Osteoblast (primary cell): ENCODE data around the gene DFFA. TPM values are rescaled to one million over a fixed set of nuclear protein-coding genes. Genes with fewer than 3 reads are reported as not detected.

Source experiments
- DNase-seq: peaks from one replicate; pipeline ENCODE4 v3.0.0; 2011; ENCODE audit warnings: low spot score, mixed read lengths; ENCODE audit not compliant: insufficient read length; ENCODE audit errors: missing footprints
- H2AFZ ChIP-seq: 2 replicates; pipeline ENCODE4 v1.6.0; 2011; ENCODE audit warnings: mild to moderate bottlenecking, low read length
- H3K27ac ChIP-seq: 2 replicates; pipeline ENCODE4 v1.5.1; 2011; ENCODE audit warnings: mild to moderate bottlenecking, low read depth, low read length, moderate library complexity
- H3K27me3 ChIP-seq: 2 replicates; pipeline ENCODE4 v1.6.0; 2012; ENCODE audit warnings: mild to moderate bottlenecking, control low read depth, inconsistent platforms, low read length, moderate library complexity; ENCODE audit not compliant: insufficient read depth
- H3K36me3 ChIP-seq: 2 replicates; pipeline ENCODE4 v1.5.1; 2011; ENCODE audit warnings: mild to moderate bottlenecking, low read length, control low read depth, moderate library complexity; ENCODE audit not compliant: insufficient read depth
- H3K4me1 ChIP-seq: 2 replicates; pipeline ENCODE4 v1.5.1; 2011; ENCODE audit warnings: mild to moderate bottlenecking, low read length, control low read depth, moderate library complexity; ENCODE audit not compliant: insufficient read depth
- H3K4me2 ChIP-seq: 2 replicates; pipeline ENCODE4 v1.6.0; 2011; ENCODE audit warnings: mild to moderate bottlenecking, low read length; ENCODE audit not compliant: insufficient read depth
- H3K4me3 ChIP-seq: fragments of 200-600 bp; sonication (generic); 3 replicates; pipeline ENCODE4 v1.5.1; 2012; ENCODE audit warnings: mild to moderate bottlenecking, low read length, inconsistent platforms; ENCODE audit not compliant: insufficient read depth
- H3K79me2 ChIP-seq: 2 replicates; pipeline ENCODE4 v1.6.0; 2012; ENCODE audit warnings: mild to moderate bottlenecking, low read length, control low read depth, inconsistent platforms; ENCODE audit not compliant: insufficient read depth
- H3K9me3 ChIP-seq: 2 replicates; pipeline ENCODE4 v1.5.1; 2011; ENCODE audit warnings: low read depth, low read length, control low read depth
- H4K20me1 ChIP-seq: 2 replicates; pipeline ENCODE4 v1.6.0; 2012; ENCODE audit warnings: mild to moderate bottlenecking, low read length, control low read depth; ENCODE audit not compliant: insufficient read depth
- total RNA-seq: library from RNA; depleted of rRNA; stranded (reverse); fragments of >200 nt; gene quantifications from 2 replicates; pipeline ENCODE4 v1.2.3, GENCODE V29; 2012
- TF ChIP-seq, protein P1 (sequence below): IDR thresholded peaks from 2 replicates; pipeline ENCODE4 v1.5.1; 2011; ENCODE audit warnings: mild to moderate bottlenecking, low read depth, low read length, moderate library complexity; ENCODE audit errors: extremely low read depth

The DFFA gene
- total RNA-seq, 1 donor = 27.9 TPM

DNA sequence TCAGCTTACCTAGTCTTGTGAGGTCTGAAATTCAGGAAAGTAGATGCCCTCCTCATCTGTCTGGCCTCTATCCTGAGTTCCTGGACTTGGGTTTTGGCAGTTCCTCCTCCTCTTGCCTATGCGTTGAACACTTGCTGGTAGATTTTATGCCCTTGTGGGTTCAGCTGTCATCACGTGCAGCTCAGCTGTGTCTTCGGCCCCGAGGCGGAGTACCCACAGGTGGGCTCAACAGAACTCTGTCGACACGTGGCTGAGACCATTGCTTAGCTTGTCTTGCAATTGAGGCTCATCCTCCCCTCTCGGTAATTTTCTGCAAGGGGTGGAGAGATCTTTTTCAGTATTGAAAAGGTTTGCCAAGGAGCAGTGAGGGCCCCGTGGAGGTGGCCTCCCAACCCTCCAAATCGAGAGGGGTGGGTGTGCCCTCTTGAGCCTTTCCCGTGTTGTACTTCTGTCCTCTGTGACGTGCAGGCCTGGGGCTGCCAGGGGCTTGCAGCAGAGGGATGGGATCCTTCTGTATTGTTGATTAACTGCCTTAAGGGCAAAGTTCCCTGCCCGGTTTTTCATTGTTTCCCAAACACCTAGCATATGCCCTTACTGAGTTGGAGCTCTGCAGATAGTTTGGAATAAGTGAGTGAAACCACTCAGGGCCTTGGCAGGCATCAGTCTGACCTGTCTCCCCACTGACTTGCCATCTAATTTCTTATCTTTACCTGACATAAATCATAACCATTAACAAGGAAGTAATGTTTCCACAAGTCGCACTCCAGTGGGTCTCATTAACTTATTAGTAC is 39.2 kb downstream of the DFFA start:
- H3K4me2 ChIP-seq = no peak overlapping the region
- no peak for DNase-seq
- peaks cover 21% of the 10 kb centered on the region for H3K79me2 ChIP-seq
- no peak overlapping the region for H2AFZ ChIP-seq
- H3K27ac ChIP-seq = no peak overlapping the region
- H3K36me3 ChIP-seq = no peaks in the 10 kb centered on the region
- H4K20me1 ChIP-seq = no peaks in the 10 kb centered on the region
- TF ChIP-seq, protein P1, sequence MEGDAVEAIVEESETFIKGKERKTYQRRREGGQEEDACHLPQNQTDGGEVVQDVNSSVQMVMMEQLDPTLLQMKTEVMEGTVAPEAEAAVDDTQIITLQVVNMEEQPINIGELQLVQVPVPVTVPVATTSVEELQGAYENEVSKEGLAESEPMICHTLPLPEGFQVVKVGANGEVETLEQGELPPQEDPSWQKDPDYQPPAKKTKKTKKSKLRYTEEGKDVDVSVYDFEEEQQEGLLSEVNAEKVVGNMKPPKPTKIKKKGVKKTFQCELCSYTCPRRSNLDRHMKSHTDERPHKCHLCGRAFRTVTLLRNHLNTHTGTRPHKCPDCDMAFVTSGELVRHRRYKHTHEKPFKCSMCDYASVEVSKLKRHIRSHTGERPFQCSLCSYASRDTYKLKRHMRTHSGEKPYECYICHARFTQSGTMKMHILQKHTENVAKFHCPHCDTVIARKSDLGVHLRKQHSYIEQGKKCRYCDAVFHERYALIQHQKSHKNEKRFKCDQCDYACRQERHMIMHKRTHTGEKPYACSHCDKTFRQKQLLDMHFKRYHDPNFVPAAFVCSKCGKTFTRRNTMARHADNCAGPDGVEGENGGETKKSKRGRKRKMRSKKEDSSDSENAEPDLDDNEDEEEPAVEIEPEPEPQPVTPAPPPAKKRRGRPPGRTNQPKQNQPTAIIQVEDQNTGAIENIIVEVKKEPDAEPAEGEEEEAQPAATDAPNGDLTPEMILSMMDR = no peak
- peaks cover 15% of the 10 kb centered on the region for H3K4me1 ChIP-seq
- no peak overlapping the region for H3K4me3 ChIP-seq
- H3K27me3 ChIP-seq = no peaks in the 10 kb centered on the region
- no peaks in the 10 kb centered on the region for H3K9me3 ChIP-seq

DNA sequence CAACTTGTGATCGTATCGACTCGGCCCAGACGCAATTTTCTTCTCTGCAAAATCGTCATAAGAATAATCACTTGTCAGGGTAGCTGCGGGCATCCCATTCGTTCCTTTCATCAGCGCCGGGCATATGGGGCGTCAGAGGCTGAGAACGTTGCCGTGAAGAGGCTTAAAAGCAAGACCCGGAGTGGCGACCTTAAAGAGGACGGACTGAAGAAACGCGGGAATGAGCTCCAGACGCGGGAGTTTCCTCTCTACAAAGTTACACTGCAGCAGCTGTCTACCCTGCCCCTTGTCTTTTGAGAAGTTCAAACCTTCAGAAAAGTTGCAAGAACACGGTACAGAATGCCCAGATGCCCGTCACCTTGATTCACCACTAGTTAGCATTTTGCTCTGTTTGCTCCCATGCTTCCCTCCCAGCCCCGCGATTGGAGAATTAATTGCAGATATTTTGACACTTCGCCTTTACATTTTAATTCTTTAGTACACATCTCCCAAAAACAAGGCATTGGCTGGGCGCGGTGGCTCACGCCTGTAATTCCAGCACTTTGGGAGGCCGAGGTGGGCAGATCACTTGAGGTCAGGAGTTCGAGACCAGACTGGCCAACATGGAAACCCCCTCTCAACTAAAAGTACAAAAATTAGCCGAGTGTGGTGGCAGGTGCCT is 41.1 kb downstream of the DFFA start:
- Histone ChIP-seq H3K27me3 (no peaks in the 10 kb centered on the region), H3K4me2 (peak overlapping the region; percentile 90), H3K4me1 (peaks cover 15% of the 10 kb centered on the region), H2AFZ (peak overlapping the region; percentile 91), H3K4me3 (peak overlapping the region; percentile 99), H3K9me3 (no peaks in the 10 kb centered on the region), H3K79me2 (peaks cover 21% of the 10 kb centered on the region), H3K27ac (peak overlapping the region; percentile 93), H4K20me1 (no peaks in the 10 kb centered on the region), H3K36me3 (no peaks in the 10 kb centered on the region)
- DNase-seq = peak; percentile 92
- TF ChIP-seq, protein P1 = no peak

DNA sequence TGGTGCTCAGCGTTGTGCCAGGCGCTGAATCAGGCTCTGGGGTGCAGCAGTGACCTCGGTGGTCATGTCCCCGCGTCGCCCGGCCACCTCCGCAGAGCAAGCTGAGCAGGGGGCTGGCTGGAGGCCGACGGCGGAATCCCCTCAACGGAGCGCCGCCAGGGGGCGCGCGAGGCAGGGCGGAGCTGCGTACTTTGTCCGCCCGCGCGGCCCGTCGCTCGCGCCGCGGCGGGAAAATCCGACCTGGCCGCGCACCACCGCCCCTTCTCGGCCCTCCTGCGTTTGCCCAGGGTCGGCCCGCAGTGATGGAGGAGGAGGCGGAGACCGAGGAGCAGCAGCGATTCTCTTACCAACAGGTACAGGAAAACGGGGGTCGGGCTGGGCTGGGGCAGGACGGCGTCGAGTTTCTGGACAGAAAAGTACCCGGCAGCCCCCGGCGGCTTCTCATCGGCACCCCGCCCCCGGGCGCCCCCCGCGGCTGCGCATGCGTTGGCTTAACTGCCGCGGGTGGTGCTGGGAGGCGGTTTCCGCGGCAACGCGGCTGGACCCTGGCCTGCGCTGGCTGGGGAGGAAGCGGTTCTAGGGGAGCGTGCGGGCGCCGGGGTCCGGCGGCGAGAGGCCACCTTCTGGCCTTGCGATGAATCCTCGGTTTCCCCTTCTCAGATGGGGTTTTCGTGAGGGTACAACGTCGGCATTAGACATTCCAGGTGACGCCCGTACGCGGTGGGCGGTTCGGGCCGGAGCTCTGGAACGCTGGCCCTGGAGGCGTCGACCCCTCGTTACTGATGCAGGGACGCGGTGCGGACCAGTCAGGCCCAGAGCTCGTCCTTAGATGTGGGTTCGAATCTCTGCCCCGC is 41.9 kb downstream of the DFFA start, which contains the start of gene CENPS:
CENPS (plus strand) TSS at position 218 of the 854 bp plus-strand sequence; CDS start at position 303, 85 bp downstream.
- no peaks in the 10 kb centered on the region for H3K9me3 ChIP-seq
- H2AFZ ChIP-seq = peak within 1 kb of the TSS; percentile 91
- H3K79me2 ChIP-seq = peaks cover 21% of the 10 kb centered on the region
- TF ChIP-seq, protein P1 = peak; percentile 83
- no peaks in the 10 kb centered on the region for H4K20me1 ChIP-seq
- peak within 1 kb of the TSS; percentile 90 for H3K4me2 ChIP-seq
- peak within 1 kb of the TSS; percentile 93 for H3K27ac ChIP-seq
- H3K4me1 ChIP-seq = peaks cover 15% of the 10 kb centered on the region
- H3K4me3 ChIP-seq = peak within 1 kb of the TSS; percentile 99
- no peaks in the 10 kb centered on the region for H3K36me3 ChIP-seq
- no peaks in the 10 kb centered on the region for H3K27me3 ChIP-seq
- peak; percentile 100 for DNase-seq
